Cardiac muscle cell (in vitro differentiated cells and primary cell): ENCODE results near the gene IER3. TPM values are rescaled to one million over a fixed set of nuclear protein-coding genes. Genes with fewer than 3 reads are reported as not detected.

Experiments used
- DNase-seq, 2 donors: peaks; one replicate each; pipeline versions ENCODE4 v3.0.0 to v3.0.0-alpha.2; 2010 to 2017; ENCODE audit warnings: low read depth in 1 of 2, low spot score in 1 of 2
- H3K27ac ChIP-seq: fragments of 200-600 bp; sonication (generic); 2 replicates; pipeline ENCODE4 v1.5.1; 2016
- H3K27me3 ChIP-seq: fragments of 200-600 bp; sonication (generic); 2 replicates; pipeline ENCODE4 v1.6.0; 2016; ENCODE audit warnings: control low read depth
- H3K36me3 ChIP-seq: fragments of 200-600 bp; sonication (generic); 2 replicates; pipeline ENCODE4 v1.5.1; 2016; ENCODE audit warnings: control low read depth
- H3K4me1 ChIP-seq: fragments of 200-600 bp; sonication (generic); 2 replicates; pipeline ENCODE4 v1.8.1; 2017; ENCODE audit warnings: low read depth, mild to moderate bottlenecking, mixed run types
- H3K4me3 ChIP-seq: fragments of 200-600 bp; sonication (generic); 2 replicates; pipeline ENCODE4 v1.5.1; 2016; ENCODE audit warnings: mild to moderate bottlenecking
- H3K9me3 ChIP-seq: fragments of 200-600 bp; sonication (generic); 2 replicates; pipeline ENCODE4 v1.5.1; 2017; ENCODE audit warnings: low read depth, mild to moderate bottlenecking, control low read depth
- polyA plus RNA-seq: library from polyadenylated mRNA; unstranded; fragments of >200 nt; fragmentation: Nextera tagmentation; extraction: Ambion mirVana; gene quantifications from 2 replicates; pipeline ENCODE4 v1.2.1, GENCODE V29; 2016
- total RNA-seq: library from RNA; depleted of rRNA; stranded (reverse); fragments of >200 nt; gene quantifications from 2 replicates; pipeline ENCODE4 v1.2.3, GENCODE V29; 2016
- TF ChIP-seq, protein P1 (sequence below): IDR thresholded peaks from 2 replicates; pipeline ENCODE4 v1.5.1; 2012; ENCODE audit warnings: low read depth, mild to moderate bottlenecking, low read length

The IER3 gene
- total and polyA plus RNA-seq, 2 experiments from 2014 or later: 20.1 to 45.8 TPM

- TF ChIP-seq, protein P1, sequence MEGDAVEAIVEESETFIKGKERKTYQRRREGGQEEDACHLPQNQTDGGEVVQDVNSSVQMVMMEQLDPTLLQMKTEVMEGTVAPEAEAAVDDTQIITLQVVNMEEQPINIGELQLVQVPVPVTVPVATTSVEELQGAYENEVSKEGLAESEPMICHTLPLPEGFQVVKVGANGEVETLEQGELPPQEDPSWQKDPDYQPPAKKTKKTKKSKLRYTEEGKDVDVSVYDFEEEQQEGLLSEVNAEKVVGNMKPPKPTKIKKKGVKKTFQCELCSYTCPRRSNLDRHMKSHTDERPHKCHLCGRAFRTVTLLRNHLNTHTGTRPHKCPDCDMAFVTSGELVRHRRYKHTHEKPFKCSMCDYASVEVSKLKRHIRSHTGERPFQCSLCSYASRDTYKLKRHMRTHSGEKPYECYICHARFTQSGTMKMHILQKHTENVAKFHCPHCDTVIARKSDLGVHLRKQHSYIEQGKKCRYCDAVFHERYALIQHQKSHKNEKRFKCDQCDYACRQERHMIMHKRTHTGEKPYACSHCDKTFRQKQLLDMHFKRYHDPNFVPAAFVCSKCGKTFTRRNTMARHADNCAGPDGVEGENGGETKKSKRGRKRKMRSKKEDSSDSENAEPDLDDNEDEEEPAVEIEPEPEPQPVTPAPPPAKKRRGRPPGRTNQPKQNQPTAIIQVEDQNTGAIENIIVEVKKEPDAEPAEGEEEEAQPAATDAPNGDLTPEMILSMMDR: no peak
- Histone ChIP-seq H3K4me3 (no peak overlapping the region), H3K36me3 (peaks cover 15% of the 10 kb centered on the region), H3K9me3 (no peaks in the 10 kb centered on the region), H3K27me3 (no peaks in the 10 kb centered on the region), H3K4me1 (no peaks in the 10 kb centered on the region), H3K27ac (no peak overlapping the region)
- DNase-seq: no peak
These were observed 44.0 kb downstream of the IER3 start for GRCh38 chr6:30700340-30700739.

GRCh38 chr6:30696432-30696831 lies 47.9 kb downstream of the IER3 start:
- H3K27me3 ChIP-seq: no peaks in the 10 kb centered on the region
- TF ChIP-seq, protein P1: no peak
- DNase-seq: no peak
- H3K36me3 ChIP-seq: peaks cover 6% of the 10 kb centered on the region
- no peaks in the 10 kb centered on the region for H3K9me3 ChIP-seq
- no peak overlapping the region for H3K27ac ChIP-seq
- H3K4me3 ChIP-seq: no peak overlapping the region
- peaks cover 2% of the 10 kb centered on the region for H3K4me1 ChIP-seq

Other genes starting within 250 kb of the IER3 start
- gene GNL1, start 188.1 kb downstream of the IER3 start, total RNA-seq: 12.4 and 16.1 TPM in 2 replicates
- gene GNL1, start 188.1 kb downstream of the IER3 start, polyA plus RNA-seq: 33.9 and 44.2 TPM in 2 replicates
- 11.4 and 11.8 TPM in 2 replicates for gene PRR3, start 187.3 kb downstream of the IER3 start, total RNA-seq
- gene PRR3, start 187.3 kb downstream of the IER3 start, polyA plus RNA-seq: 14.3 and 14.7 TPM in 2 replicates
- gene ABCF1, start 173.1 kb downstream of the IER3 start, total RNA-seq: 54.4 and 61.9 TPM in 2 replicates
- gene ABCF1, start 173.1 kb downstream of the IER3 start, polyA plus RNA-seq: 52.5 and 54.6 TPM in 2 replicates
- gene PPP1R10, start 127.3 kb downstream of the IER3 start, total RNA-seq: 47.3 and 65.6 TPM in 2 replicates
- 42.4 and 42.9 TPM in 2 replicates for gene PPP1R10, start 127.3 kb downstream of the IER3 start, polyA plus RNA-seq
- 54.4 and 58.2 TPM in 2 replicates for gene MRPS18B, start 126.7 kb downstream of the IER3 start, total RNA-seq
- gene MRPS18B, start 126.7 kb downstream of the IER3 start, polyA plus RNA-seq: 107 and 120 TPM in 2 replicates
- 11.2 and 18.3 TPM in 2 replicates for gene ATAT1, start 117.7 kb downstream of the IER3 start, total RNA-seq
- gene ATAT1, start 117.7 kb downstream of the IER3 start, polyA plus RNA-seq: 17.3 and 18.0 TPM in 2 replicates
- 27.5 and 28.5 TPM in 2 replicates for gene C6orf136, start 97.4 kb downstream of the IER3 start, total RNA-seq
- 31.7 and 40.1 TPM in 2 replicates for gene C6orf136, start 97.4 kb downstream of the IER3 start, polyA plus RNA-seq
- 36.7 and 38.1 TPM in 2 replicates for gene DHX16, start 71.5 kb downstream of the IER3 start, total RNA-seq
- 27.8 and 36.2 TPM in 2 replicates for gene DHX16, start 71.5 kb downstream of the IER3 start, polyA plus RNA-seq
- gene PPP1R18, start 57.9 kb downstream of the IER3 start, total RNA-seq: 25.7 and 43.5 TPM in 2 replicates
- 9.9 and 13.0 TPM in 2 replicates for gene PPP1R18, start 57.9 kb downstream of the IER3 start, polyA plus RNA-seq
- gene NRM, start 53.6 kb downstream of the IER3 start, total RNA-seq: 13.7 and 17.2 TPM in 2 replicates
- gene NRM, start 53.6 kb downstream of the IER3 start, polyA plus RNA-seq: 29.1 and 33.8 TPM in 2 replicates
- gene MDC1, start 27.3 kb downstream of the IER3 start, total RNA-seq: 14.3 and 21.9 TPM in 2 replicates
- gene MDC1, start 27.3 kb downstream of the IER3 start, polyA plus RNA-seq: 30.0 and 44.1 TPM in 2 replicates
- 827 and 939 TPM in 2 replicates for gene TUBB, start 24.2 kb downstream of the IER3 start, total RNA-seq
- 662 and 675 TPM in 2 replicates for gene TUBB, start 24.2 kb downstream of the IER3 start, polyA plus RNA-seq
- 208 and 222 TPM in 2 replicates for gene FLOT1, start 1.9 kb downstream of the IER3 start, total RNA-seq
- 236 and 261 TPM in 2 replicates for gene FLOT1, start 1.9 kb downstream of the IER3 start, polyA plus RNA-seq
- 125 and 136 TPM in 2 replicates for gene DDR1, start 140.0 kb upstream of the IER3 start, total RNA-seq
- 108 and 118 TPM in 2 replicates for gene DDR1, start 140.0 kb upstream of the IER3 start, polyA plus RNA-seq
- 24.0 and 25.8 TPM in 2 replicates for gene GTF2H4, start 163.7 kb upstream of the IER3 start, total RNA-seq
- gene GTF2H4, start 163.7 kb upstream of the IER3 start, polyA plus RNA-seq: 18.0 and 20.7 TPM in 2 replicates
- 59.3 and 61.3 TPM in 2 replicates for gene VARS2, start 169.7 kb upstream of the IER3 start, total RNA-seq
- gene VARS2, start 169.7 kb upstream of the IER3 start, polyA plus RNA-seq: 24.8 and 27.5 TPM in 2 replicates
- not detected in 2 replicates for gene SFTA2, start 187.6 kb upstream of the IER3 start, total RNA-seq
- 0.86 and 1.8 TPM in 2 replicates for gene SFTA2, start 187.6 kb upstream of the IER3 start, polyA plus RNA-seq
- not detected in 2 replicates for gene MUCL3, start 196.4 kb upstream of the IER3 start, total RNA-seq
- gene MUCL3, start 196.4 kb upstream of the IER3 start, polyA plus RNA-seq: 0.12 TPM in 1 of 2 replicates, not detected in the other
- not detected in 2 replicates for gene MUC21, start 239.2 kb upstream of the IER3 start, total RNA-seq
- gene MUC21, start 239.2 kb upstream of the IER3 start, polyA plus RNA-seq: not detected in 2 replicates